GM12874 (cell line): Measurements from ENCODE around the gene DLAT.

Experiments
- TF ChIP-seq, protein P1 (sequence below): IDR thresholded peaks from 2 replicates; pipeline ENCODE4 v1.5.1; 2011; ENCODE audit warnings: low read depth, mild to moderate bottlenecking, control low read depth, low read length, moderate library complexity; ENCODE audit not compliant: insufficient read depth

Gene DLAT

DNA sequence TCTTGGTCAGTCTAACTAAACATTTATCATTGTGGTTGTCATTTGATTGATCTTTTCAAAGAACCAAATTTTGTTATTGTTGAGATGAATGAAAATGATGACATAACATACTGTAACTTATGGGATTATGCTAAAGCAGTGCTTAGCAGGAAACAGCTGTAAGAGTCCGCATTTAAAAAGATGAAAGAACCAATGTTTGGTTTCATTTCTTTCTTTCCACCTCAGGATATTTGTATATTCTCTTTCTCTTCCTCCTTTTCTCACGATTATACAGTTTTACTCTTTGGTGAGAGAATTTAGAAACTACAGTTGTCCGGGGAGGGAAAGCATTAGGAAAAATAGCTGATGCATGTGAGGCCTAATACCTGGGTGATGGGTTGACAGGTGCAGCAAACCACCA, 25.5 kb downstream of the DLAT start:
- TF ChIP-seq, protein P1, sequence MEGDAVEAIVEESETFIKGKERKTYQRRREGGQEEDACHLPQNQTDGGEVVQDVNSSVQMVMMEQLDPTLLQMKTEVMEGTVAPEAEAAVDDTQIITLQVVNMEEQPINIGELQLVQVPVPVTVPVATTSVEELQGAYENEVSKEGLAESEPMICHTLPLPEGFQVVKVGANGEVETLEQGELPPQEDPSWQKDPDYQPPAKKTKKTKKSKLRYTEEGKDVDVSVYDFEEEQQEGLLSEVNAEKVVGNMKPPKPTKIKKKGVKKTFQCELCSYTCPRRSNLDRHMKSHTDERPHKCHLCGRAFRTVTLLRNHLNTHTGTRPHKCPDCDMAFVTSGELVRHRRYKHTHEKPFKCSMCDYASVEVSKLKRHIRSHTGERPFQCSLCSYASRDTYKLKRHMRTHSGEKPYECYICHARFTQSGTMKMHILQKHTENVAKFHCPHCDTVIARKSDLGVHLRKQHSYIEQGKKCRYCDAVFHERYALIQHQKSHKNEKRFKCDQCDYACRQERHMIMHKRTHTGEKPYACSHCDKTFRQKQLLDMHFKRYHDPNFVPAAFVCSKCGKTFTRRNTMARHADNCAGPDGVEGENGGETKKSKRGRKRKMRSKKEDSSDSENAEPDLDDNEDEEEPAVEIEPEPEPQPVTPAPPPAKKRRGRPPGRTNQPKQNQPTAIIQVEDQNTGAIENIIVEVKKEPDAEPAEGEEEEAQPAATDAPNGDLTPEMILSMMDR, result no peak

DNA sequence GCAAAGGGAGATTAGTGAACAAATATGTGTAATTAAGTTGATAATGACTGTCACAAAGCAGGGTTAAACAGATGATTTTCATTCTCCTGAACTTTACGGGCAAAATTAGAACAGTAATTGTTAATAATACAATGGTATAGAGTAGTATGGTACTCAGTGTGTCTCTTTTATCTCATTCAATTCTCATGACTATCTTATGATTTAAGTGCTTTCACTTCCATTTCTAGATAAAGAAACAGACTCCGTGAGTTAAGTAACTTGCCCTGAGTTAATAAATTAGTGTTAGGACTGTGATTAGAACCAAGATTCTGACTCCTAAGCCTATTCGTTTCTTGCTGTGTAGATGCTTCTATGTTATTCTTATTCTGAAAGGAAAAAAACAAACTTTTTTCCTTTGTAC, 26.6 kb downstream of the DLAT start:
- TF ChIP-seq, protein P1, result no peak

DNA sequence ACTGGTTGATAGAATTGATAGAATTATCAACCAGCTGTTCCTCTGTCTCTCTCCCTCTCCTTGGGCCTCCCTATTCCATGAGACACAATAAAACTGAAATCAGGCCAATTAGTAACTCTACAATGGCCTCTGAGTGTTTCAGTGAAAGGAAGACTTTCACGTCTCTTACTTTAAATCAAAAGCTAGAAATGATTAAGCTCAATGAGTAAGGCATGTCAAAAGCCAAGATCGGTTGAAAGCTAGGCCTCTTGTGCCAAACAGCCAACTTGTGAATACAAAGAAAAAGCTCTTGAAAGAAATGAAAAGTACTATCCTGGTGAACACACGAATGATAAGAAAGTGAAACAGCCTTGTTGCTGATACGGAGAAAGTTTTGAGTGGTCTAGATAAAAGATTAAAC, 32.0 kb downstream of the DLAT start:
- TF ChIP-seq, protein P1, result no peak

DNA sequence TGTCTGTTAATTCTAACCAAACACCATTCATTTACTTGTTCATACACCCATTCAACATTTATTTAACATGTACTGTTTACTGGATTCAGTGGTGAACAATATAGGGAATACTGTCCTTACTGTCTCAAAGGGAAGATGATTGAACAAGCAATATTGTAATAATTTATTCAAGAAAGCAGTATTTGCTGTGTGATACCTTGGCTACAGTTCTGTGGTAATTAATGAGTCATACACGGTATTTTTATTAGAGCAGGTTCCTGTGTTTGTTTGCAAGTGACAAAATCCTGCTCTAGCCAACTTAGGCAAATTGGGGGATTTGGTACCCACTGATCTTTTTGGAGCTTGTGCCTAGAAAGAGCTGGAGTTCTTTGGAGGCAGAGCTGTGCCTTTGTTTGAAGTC, 32.9 kb downstream of the DLAT start:
- TF ChIP-seq, protein P1, result no peak

DNA sequence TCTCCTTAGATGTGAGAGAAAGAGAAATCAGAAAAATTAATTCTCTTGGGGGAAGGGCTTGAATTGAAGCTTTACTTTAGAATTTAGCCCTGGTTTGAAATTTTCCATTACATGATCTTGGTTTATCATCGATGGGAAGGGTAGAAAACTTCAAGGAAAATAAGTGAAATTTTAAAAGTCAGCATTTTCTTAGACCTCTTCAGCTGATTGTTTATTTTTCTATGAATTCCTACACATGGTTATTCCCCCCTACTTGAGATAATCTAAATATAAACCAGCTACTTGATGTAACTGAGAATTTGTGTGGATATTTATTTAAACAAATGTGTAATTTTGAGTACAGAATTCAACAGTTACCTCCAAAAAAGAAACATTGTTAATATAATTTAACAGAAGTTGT, 37.7 kb downstream of the DLAT start:
- TF ChIP-seq, protein P1, result no peak

DNA sequence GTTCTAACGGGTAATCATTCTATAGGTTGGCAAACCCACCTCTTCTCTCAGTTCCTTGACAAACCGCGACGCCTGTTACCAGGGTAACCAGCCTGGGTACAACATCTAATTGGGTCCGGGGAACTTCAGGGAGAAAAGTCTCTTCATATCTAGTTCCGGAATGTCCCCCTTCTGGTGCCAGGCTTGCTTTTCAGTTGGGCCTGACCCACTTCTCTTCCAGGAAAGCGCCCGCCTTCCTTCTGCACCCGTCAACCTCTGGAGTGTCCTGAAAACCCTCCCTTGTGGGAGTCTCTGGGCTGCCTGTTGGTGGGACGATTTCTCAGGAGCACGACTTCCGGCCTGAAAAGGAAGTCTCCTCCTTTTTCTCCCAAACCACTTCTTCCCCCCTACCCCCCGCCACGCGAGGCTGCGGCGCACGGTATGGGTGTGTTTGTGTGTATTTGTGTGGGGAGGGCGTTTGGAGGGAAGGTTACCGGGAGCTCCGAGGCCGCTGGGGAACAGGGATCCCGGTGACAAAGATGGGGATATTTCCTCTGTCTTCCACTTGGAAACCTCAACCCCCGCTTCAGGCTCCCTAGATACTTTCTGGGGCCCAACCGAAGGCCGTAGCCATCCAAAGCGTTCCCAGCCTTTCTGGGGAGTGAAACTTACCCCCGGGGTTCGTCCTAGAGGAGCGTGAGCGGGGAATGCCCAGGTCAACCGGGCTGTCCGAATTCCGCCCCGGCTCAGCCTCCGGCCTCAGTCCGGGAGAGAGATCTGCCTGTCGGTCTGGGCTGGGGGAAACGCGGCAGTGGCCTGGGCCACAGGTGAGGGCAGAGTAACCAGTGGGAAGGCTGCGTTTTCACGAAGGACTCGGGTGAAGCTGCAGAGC, 49.0 kb downstream of the DLAT start, which contains the start of the genes NKAPD1 and PIH1D2:
TSS of gene NKAPD1 (plus strand) at position 359 of the 871 bp plus-strand sequence. CDS start 1,276 bp downstream, outside the sequence.
TSS of gene PIH1D2 (minus strand) at position 77 of the 871 bp plus-strand sequence. CDS start 843 bp downstream, outside the sequence.
- TF ChIP-seq, protein P1, result no peak

DNA sequence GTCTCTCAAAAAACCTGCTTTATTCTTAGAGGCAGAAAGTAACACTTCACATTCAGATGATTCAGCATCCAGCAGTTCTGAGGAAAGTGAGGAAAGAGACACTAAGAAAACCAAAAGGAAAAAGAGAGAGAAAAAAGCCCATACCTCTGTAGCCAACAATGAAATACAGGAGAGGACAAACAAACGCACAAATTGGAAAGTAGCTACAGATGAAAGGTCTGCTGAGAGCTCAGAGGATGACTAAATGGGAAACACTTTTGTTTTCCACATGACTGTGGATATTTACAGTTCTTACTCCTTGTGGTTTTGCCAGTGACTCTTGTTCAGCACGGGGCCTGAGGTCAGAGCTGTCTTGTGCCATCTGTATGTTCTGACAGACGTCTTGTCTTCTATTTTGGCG, 57.5 kb downstream of the DLAT start:
- TF ChIP-seq, protein P1, result no peak
